GM12872 (cell line): ENCODE data around the gene HIVEP3.

Source experiments
- CTCF ChIP-seq: IDR thresholded peaks from 3 replicates; pipeline ENCODE4 v1.5.1; 2011; ENCODE audit warnings: low read depth, mild to moderate bottlenecking, low read length, moderate library complexity; ENCODE audit not compliant: insufficient read depth

The HIVEP3 gene

GRCh38 chr1:41599912-41600311, 318.8 kb downstream of the HIVEP3 start:
- no peak for TF ChIP-seq CTCF

- TF ChIP-seq CTCF = no peak
Measured at GRCh38 chr1:41598325-41598724, 320.4 kb downstream of the HIVEP3 start.

GRCh38 chr1:41592451-41593125, 326.1 kb downstream of the HIVEP3 start:
- no peak for TF ChIP-seq CTCF

- no peak for TF ChIP-seq CTCF
Measured at GRCh38 chr1:41591891-41592290, 326.8 kb downstream of the HIVEP3 start.

GRCh38 chr1:41590331-41590730, 328.4 kb downstream of the HIVEP3 start:
- TF ChIP-seq CTCF = no peak

- TF ChIP-seq CTCF = no peak
Measured at GRCh38 chr1:41589395-41589794, 329.3 kb downstream of the HIVEP3 start.

- no peak for TF ChIP-seq CTCF
Measured at GRCh38 chr1:41588334-41588875, 330.3 kb downstream of the HIVEP3 start.
